Measurements from ENCODE around the gene A2M. TPM values are rescaled to one million over a fixed set of nuclear protein-coding genes. Genes with fewer than 3 reads are reported as not detected.

A2M gene
- total RNA-seq = 1.1 TPM in 1 of 2 replicates, not detected in the other

- Histone ChIP-seq H3K36me3 (ENCODE audit: control insufficient read depth, insufficient read depth, low read length) (no peaks in the 10 kb centered on the region), H3K4me3 (ENCODE audit: low read depth, low read length) (no peak within 1 kb of the TSS), H3K27me3 (ENCODE audit: control insufficient read depth, insufficient read depth, low read length) (no peaks in the 10 kb centered on the region)
- peak; percentile 82 for FAIRE-seq
- DNase-seq (ENCODE audit: low read depth) = no peak
- TF ChIP-seq, protein P1, sequence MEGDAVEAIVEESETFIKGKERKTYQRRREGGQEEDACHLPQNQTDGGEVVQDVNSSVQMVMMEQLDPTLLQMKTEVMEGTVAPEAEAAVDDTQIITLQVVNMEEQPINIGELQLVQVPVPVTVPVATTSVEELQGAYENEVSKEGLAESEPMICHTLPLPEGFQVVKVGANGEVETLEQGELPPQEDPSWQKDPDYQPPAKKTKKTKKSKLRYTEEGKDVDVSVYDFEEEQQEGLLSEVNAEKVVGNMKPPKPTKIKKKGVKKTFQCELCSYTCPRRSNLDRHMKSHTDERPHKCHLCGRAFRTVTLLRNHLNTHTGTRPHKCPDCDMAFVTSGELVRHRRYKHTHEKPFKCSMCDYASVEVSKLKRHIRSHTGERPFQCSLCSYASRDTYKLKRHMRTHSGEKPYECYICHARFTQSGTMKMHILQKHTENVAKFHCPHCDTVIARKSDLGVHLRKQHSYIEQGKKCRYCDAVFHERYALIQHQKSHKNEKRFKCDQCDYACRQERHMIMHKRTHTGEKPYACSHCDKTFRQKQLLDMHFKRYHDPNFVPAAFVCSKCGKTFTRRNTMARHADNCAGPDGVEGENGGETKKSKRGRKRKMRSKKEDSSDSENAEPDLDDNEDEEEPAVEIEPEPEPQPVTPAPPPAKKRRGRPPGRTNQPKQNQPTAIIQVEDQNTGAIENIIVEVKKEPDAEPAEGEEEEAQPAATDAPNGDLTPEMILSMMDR (IDR thresholded peaks at IDR 0.05; ENCODE audit: insufficient read depth, low read length, severe bottlenecking) = no peak
Measured at GRCh38 chr12:9115731-9116559, at the start of gene A2M. Gene A2M (minus strand): TSS chr12:9115919. CDS start chr12:9115849, 70 bp downstream.

DNA sequence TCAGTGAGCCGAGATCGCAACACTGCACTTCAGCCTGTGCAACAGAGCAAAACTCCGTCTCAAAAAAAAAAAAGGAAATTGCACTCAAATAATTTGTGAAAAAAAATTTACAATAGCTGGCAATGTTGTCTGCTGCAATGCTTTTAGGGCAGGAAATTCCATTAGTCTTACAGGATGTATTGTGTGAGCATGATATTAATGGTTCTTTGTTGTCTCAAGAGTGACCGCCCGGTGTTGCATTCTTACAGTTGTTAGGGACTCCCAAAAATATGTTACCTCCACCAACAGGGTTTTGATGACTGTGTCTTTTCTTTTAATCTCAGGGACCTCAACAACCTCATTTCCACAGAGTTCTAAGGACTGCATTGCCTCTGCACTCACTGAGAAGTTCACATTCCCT is 47.7 kb upstream of the A2M start:
- Histone ChIP-seq H3K36me3 (ENCODE audit: control insufficient read depth, insufficient read depth, low read length) (no peaks in the 10 kb centered on the region), H3K27me3 (ENCODE audit: control insufficient read depth, insufficient read depth, low read length) (no peaks in the 10 kb centered on the region), H3K4me3 (ENCODE audit: low read depth, low read length) (no peak overlapping the region)
- no peak for FAIRE-seq
- TF ChIP-seq, protein P1 (IDR thresholded peaks at IDR 0.05; ENCODE audit: insufficient read depth, low read length, severe bottlenecking) = no peak
- no peak for DNase-seq (ENCODE audit: low read depth)

- H3K27me3 ChIP-seq (ENCODE audit: control insufficient read depth, insufficient read depth, low read length) = peaks cover 3% of the 10 kb centered on the region
- H3K36me3 ChIP-seq (ENCODE audit: control insufficient read depth, insufficient read depth, low read length) = no peaks in the 10 kb centered on the region
- FAIRE-seq (no peak), DNase-seq (ENCODE audit: low read depth) (no peak)
- TF ChIP-seq, protein P1 (IDR thresholded peaks at IDR 0.05; ENCODE audit: insufficient read depth, low read length, severe bottlenecking) = no peak
- no peak overlapping the region for H3K4me3 ChIP-seq (ENCODE audit: low read depth, low read length)
Measured at GRCh38 chr12:9156119-9156518, 40.4 kb upstream of the A2M start.

GRCh38 chr12:9149372-9149771 is 33.7 kb upstream of the A2M start:
- TF ChIP-seq, protein P1 (IDR thresholded peaks at IDR 0.05; ENCODE audit: insufficient read depth, low read length, severe bottlenecking) = peak; percentile 41
- Histone ChIP-seq H3K36me3 (ENCODE audit: control insufficient read depth, insufficient read depth, low read length) (no peaks in the 10 kb centered on the region), H3K27me3 (ENCODE audit: control insufficient read depth, insufficient read depth, low read length) (peaks cover 2% of the 10 kb centered on the region), H3K4me3 (ENCODE audit: low read depth, low read length) (no peak overlapping the region)
- FAIRE-seq = no peak
- peak; percentile 20 for DNase-seq (ENCODE audit: low read depth)

DNA sequence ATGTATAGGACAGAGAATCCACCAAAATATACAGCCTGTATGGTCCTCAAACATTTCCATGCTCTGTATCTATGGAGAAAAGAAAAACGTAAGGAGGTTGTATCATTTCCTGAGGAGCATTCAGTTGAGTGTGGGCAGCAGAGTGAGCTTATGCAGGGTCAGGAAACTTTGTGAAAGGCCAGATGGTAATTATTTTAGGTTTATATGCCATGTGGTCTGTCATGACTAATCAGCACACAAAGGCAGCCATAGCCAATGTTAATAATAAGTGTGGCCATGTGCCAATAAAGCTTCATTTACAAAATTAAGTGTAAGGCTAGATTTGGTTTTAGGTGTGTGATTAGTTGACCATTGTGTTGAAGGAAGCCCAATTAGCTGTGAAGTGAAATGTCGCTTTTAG is 33.2 kb upstream of the A2M start:
- H3K4me3 ChIP-seq (ENCODE audit: low read depth, low read length) = no peak overlapping the region
- no peaks in the 10 kb centered on the region for H3K36me3 ChIP-seq (ENCODE audit: control insufficient read depth, insufficient read depth, low read length)
- FAIRE-seq = no peak
- H3K27me3 ChIP-seq (ENCODE audit: control insufficient read depth, insufficient read depth, low read length) = peaks cover 2% of the 10 kb centered on the region
- no peak for DNase-seq (ENCODE audit: low read depth)
- TF ChIP-seq, protein P1 (IDR thresholded peaks at IDR 0.05; ENCODE audit: insufficient read depth, low read length, severe bottlenecking) = no peak
